ENCODE results near the gene PTPRT. TPM values are rescaled to one million over a fixed set of nuclear protein-coding genes. Genes with fewer than 3 reads are reported as not detected.

The PTPRT gene
- total RNA-seq, 2 experiments from 2014 or later: not detected

DNA sequence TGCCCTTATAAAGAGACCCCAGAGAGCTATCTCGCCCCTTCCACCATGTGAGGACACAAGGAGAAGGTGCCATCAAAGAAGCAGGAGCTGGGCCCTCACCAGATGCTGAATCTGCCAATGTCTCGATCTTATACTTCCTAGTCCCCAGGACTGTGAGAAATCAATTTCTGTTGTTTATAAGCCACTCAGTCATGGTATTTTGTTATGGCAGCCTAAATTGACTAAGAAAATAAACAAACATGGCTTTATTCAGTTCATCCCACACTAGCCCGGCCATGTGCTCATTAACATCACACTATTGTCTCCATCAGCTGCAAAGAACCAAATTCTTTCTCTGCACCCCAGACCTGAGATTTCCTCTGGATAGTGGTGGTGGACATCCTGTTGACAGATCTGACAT is 302.4 kb downstream of the PTPRT start:
- ATAC-seq (no peak), DNase-seq (no peak)
- no peak for TF ChIP-seq CTCF (IDR thresholded peaks at IDR 0.05)
- no peak overlapping the region for H3K27ac Mint-ChIP-seq
- CTCF ChIA-PET: no interaction called here
- no peaks in the 10 kb centered on the region for H3K27me3 Mint-ChIP-seq
- no peaks in the 10 kb centered on the region for H3K4me1 Mint-ChIP-seq (ENCODE audit: low read depth)
- intact Hi-C loops (cut with micrococcal nuclease): no loop called here
- H3K9me3 Mint-ChIP-seq: peaks cover 5% of the 10 kb centered on the region
- POLR2A ChIA-PET: no interaction called here
- H3K36me3 Mint-ChIP-seq (ENCODE audit: low read depth): no peaks in the 10 kb centered on the region
- H3K4me3 Mint-ChIP-seq: no peak overlapping the region

GRCh38 chr20:42886801-42887200 is 302.9 kb downstream of the PTPRT start:
- H3K9me3 Mint-ChIP-seq: peaks cover 5% of the 10 kb centered on the region
- no peaks in the 10 kb centered on the region for H3K27me3 Mint-ChIP-seq
- no peak overlapping the region for H3K27ac Mint-ChIP-seq
- no peak for TF ChIP-seq CTCF (IDR thresholded peaks at IDR 0.05)
- H3K36me3 Mint-ChIP-seq (ENCODE audit: low read depth): no peaks in the 10 kb centered on the region
- ATAC-seq (no peak), DNase-seq (no peak)
- ChIA-PET POLR2A (no interaction called here), CTCF (no interaction called here)
- intact Hi-C loops (cut with micrococcal nuclease): no loop called here
- no peak overlapping the region for H3K4me3 Mint-ChIP-seq
- no peaks in the 10 kb centered on the region for H3K4me1 Mint-ChIP-seq (ENCODE audit: low read depth)

GRCh38 chr20:42886046-42886445 is 303.7 kb downstream of the PTPRT start:
- H3K27ac Mint-ChIP-seq: no peak overlapping the region
- H3K9me3 Mint-ChIP-seq: peaks cover 5% of the 10 kb centered on the region
- ATAC-seq: no peak
- H3K27me3 Mint-ChIP-seq: no peaks in the 10 kb centered on the region
- TF ChIP-seq CTCF (IDR thresholded peaks at IDR 0.05): no peak
- POLR2A ChIA-PET: no interaction called here
- no peak overlapping the region for H3K4me3 Mint-ChIP-seq
- H3K4me1 Mint-ChIP-seq (ENCODE audit: low read depth): no peaks in the 10 kb centered on the region
- H3K36me3 Mint-ChIP-seq (ENCODE audit: low read depth): no peaks in the 10 kb centered on the region
- intact Hi-C loops (cut with micrococcal nuclease): no loop called here
- CTCF ChIA-PET: no interaction called here
- DNase-seq: no peak

DNA sequence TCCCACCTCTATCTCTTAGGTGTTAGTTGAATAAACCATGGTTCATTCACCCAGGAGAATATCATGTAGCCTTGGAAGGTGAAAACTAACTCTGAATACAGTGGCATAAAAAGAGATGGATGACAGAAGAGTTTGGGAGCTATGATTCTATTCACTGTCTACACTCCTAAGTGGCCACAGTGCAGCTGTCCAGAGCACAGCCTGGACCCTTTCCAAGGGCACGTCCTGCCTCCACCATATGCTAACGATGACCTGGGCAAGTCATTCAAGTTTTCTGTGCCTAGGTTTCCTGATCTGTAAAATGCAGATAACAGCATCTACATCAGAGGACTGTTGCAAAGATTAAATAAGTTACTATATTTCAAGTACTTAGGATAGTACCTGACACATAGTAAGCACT is 314.1 kb downstream of the PTPRT start:
- no peaks in the 10 kb centered on the region for H3K4me1 Mint-ChIP-seq (ENCODE audit: low read depth)
- no peak for ATAC-seq
- ChIA-PET POLR2A (no interaction called here), CTCF (no interaction called here)
- intact Hi-C loops (cut with micrococcal nuclease): no loop called here
- no peaks in the 10 kb centered on the region for H3K27me3 Mint-ChIP-seq
- no peak overlapping the region for H3K4me3 Mint-ChIP-seq
- DNase-seq: no peak
- H3K27ac Mint-ChIP-seq: no peak overlapping the region
- no peaks in the 10 kb centered on the region for H3K36me3 Mint-ChIP-seq (ENCODE audit: low read depth)
- no peak for TF ChIP-seq CTCF (IDR thresholded peaks at IDR 0.05)
- H3K9me3 Mint-ChIP-seq: no peaks in the 10 kb centered on the region

- no peaks in the 10 kb centered on the region for H3K9me3 Mint-ChIP-seq
- H3K4me1 Mint-ChIP-seq (ENCODE audit: low read depth): no peaks in the 10 kb centered on the region
- H3K36me3 Mint-ChIP-seq (ENCODE audit: low read depth): no peaks in the 10 kb centered on the region
- DNase-seq (no peak), ATAC-seq (no peak)
- POLR2A ChIA-PET: no interaction called here
- H3K27ac Mint-ChIP-seq: no peak overlapping the region
- TF ChIP-seq CTCF (IDR thresholded peaks at IDR 0.05): no peak
- H3K4me3 Mint-ChIP-seq: no peak overlapping the region
- intact Hi-C loops (cut with micrococcal nuclease): no loop called here
- no peaks in the 10 kb centered on the region for H3K27me3 Mint-ChIP-seq
- CTCF ChIA-PET: no interaction called here
Measured at GRCh38 chr20:42873259-42873658, 316.4 kb downstream of the PTPRT start.

Data from activated CD8-positive, alpha-beta T cell treated with anti-CD3 and anti-CD28 coated beads for 36 hours (primary cell).